GM18520 (cell line): ENCODE measurements around the gene DNAH12.
"Not testable (repeated sequence)": the region's sequence is repeated elsewhere in the genome, so short reads cannot be mapped to it uniquely, and the experiment has no call there.

Experiments used
- ATAC-seq: cut with Tn5 transposase; IDR thresholded peaks from one replicate; pipeline ENCODE4 v1.9.1; 2021; ENCODE audit not compliant: unreplicated experiment

Gene DNAH12

DNA sequence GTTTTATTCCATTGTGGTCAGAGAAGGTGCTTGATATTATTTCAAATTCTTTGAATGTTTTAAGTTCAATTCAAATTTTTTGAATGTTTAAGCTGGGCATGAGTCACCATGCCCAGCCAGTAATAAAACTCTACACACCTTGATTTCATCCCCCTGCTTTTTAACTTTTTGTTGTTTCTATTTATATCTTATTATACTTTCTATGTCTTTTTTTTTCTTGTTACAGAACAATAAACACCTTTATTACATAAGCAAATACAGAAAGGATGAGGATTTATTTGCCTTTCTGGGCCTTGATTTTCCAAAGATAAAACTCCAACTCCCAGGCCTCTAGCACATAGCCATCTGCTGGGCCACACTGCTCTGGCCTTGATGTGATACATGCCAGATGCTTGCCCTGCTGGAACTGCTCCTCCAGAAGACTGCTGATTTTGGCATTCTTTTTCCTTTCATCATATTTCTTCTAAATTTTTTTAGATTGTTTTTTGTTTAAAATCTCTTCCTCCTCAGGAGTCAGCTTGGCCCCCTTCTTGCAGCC is 14.0 kb downstream of the DNAH12 start:
- no peak for ATAC-seq

DNA sequence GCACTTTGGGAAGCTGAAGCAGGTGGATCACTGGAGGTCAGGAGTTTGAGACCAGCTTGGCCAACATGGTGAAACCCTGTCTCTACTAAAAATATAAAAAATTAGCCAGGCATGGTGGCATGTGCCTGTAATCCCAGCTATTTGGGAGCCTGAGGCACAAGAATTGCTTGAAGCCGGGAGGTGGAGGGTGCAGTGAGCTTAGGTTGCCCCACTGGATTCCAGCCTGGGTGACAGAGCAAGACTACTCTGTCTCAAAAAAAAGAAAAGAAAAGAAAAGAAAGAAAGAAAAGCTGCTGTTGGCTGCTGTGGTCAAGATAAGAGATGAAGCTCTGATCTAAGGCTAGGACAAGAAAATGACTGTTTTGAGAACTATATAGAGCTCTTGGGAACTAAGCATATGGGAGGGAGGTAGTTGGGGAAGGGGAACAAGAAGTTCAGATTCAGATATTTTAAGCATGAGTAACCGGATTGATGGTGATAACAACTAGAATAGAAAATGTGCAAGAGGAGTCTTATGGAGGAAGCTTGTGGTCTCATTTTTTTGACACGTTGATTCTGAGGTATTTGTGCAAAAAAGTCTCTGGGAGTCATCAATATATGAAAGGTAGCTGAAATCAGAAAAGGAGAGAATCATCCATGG is 25.7 kb downstream of the DNAH12 start:
- no peak for ATAC-seq

DNA sequence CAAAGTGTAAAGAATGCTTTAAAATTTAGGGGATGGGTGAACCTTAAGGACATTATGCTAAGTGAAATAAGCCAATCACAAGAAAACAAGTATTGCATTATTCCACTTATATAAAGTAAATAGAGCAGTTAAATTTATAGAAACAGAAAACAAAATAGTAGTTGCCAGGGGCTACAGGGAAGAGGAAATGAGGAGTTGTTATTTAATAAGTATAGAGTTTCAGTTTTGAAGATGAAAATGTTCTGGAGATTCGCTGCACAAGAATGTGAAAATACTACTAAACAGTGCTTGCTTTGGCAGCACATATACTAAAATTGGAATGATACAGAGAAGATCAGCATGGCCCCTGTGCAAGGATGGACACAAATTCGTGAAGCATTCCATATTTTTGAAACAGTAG is 32.0 kb downstream of the DNAH12 start:
- ATAC-seq = no peak

DNA sequence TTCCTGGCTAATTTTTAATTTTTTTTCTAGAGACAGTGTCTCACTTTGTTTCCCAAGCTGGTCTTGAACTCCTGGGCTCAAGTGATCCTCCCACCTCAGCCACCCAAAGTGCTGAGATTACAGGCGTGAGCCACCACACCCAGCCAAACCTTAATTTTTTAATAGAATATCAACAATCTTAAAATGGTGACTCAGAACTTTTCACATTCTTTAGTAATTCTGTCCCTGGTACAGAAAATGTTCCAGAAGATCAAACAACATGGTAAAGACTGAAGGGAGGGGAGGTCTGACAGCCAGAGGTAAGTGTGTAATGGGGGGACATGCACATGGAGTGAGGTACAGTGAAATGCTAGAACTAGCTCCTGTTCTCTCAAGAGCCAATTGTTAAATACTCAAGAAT is 38.2 kb downstream of the DNAH12 start:
- no peak for ATAC-seq

DNA sequence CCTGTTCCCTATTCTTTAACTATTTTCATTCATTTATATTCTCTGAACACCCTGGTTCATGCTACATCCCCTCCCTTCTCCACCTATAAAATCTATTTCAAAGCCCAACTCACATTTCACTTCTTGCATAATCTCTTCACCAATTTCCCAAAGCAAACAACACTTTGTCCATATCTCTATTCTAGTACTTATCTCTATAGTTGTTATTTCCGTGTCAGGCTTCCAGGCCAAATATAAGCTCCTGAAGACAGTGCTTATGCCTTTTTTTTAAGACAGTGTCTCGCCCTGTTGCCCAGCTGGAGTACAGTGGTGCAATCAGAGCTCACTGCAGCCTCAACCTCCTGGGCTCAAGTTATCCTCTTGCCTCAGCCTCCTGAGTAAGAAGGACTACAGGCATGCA is 43.6 kb downstream of the DNAH12 start:
- no peak for ATAC-seq

DNA sequence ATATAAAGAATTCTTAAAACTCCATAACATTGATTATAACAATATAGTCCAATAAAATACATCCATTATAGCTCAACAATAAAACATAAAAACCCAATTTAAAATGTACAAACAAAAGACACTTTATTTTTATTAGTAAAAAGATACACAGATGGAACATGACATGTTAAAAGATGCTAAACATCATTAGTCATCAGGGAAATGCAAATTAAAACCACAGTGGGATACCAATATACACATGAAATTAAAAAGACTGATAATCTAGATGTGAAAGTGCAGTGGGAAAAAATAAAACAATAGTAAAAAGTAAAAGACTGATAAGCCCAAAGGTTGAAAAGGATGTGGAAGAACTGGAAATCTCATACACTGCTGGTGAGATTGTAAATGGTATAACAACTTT is 46.2 kb downstream of the DNAH12 start:
- ATAC-seq = no peak

DNA sequence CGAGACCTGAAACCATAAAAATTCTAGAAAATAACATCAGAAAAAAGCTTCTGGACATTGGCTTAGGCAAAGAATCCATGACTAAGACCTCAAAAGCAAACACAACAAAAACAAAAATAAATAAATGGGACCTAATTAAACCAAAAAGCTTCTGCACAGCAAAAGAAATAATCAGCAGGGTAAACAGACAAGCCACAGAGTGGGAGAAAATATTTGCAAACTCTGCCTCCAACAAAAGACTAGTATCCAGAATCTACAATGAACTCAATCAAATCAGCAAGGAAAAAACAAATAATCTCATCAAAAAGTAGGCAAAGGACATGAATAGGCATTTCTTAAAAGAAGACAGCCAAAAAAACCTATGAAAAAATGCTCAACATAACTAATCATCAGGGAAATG is 59.6 kb downstream of the DNAH12 start:
- ATAC-seq = no peak

DNA sequence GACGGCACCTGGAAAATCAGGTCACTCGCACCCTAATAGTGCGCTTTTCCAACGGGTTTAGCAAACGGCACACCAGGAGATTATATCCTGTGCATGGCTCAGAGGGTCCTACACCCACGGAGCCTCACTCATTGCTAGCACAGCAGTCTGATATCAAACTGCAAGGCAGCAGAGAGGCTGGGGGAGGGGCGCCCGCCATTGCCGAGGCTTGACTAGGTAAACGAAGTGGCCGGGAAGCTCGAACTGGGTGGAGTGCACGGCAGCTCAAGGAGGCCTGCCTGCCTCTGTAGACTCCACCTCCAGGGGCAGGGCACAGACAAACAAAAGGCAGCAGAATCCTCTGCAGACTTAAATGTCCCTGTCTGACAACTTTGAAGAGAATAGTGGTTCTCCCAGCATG is 67.0 kb downstream of the DNAH12 start:
- not testable (repeated sequence) for ATAC-seq

DNA sequence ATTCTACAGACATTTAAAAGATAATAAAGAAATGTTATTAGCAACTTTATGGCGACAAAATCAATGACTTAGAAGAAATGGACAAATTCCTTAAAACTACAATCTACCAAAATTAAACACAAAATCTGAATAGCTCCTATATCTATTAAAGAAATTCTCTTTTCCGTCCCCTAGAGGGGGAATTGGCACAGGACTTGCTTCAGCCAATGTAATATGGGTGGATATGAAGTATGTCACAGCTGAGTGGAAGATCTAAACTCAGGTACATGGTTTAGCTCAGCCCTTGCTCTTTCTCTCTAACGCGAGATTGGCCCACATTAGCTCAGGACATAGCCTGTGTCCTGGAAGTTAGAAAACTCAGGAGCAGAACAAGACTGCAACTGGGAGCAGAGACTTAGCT is 79.3 kb downstream of the DNAH12 start:
- no peak for ATAC-seq

DNA sequence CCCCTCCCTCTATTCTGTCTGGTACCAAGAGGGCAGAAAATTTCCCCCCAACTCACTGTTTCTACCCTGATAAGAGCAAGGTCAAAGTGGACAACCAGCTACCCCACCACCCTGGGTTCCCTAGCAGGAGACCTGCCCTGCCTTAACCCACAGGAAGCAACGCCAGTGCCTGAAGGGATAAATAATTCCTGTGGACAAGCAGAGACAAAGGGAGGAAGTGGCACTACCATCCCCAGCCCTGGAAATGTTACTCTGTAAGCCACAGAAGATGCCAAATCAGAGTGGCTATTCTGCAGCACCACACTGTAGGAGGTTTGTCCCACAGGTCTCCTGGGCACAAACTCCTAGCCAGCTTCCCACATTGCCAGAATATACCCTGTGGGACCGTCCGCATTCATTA is 80.1 kb downstream of the DNAH12 start:
- no peak for ATAC-seq

DNA sequence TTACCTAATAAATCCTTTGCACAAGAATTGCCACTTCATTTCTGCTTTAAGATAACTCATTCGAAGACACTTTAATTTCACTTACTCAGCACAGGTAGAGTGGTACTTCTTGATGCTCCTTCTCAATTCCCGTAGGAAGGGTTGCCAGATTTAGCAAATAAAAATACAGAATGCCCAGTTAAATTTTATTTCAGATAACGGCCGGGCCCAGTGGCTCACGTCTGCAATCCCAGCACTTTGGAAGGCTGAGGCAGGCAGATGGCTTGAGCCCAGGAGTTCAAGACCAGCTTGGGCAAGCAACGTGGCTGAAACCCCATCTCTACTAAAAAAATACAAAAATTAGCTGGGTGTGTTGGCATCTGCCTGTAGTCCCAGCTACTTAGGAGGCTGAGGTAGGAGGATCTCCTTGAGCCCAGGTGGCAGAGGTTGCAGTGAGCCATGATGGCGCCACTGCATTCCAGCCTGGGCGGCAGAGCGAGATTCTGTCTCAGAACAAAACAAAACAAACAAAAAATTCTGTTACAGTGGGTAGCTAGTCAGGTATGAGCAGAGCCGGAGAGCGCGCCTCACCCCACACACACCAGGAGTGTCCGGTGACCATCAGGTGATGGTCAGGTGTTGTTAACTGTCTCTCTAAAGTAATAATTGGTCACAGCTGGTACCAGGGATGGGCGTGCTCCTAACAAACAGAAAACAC is 92.8 kb downstream of the DNAH12 start:
- no peak for ATAC-seq

DNA sequence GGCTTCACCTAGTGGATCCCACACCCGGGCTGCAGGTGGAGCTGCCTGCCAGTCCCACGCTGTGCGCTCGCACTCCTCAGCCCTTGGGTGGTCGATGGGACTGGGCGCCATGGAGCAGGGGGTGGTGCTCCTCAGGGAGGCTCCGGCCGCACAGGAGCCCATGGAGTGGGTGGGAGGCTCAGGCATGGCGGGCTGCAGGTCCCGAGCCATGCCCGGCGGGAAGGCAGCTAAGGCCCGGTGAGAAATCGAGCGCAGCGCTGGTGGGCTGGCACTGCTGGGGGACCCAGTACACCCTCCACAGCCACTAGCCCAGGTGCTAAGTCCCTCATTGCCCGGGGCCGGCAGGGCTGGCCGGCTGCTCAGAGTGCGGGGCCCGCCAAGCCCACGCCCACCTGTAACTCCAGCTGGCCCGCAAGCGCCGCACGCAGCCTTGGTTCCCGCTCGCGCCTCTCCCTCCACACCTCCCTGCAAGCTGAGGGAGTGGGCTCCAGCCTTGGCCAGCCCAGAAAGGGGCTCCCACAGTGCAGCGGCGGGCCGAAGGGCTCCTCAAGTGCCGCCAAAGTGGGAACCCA is 94.8 kb downstream of the DNAH12 start:
- ATAC-seq = not testable (repeated sequence)

DNA sequence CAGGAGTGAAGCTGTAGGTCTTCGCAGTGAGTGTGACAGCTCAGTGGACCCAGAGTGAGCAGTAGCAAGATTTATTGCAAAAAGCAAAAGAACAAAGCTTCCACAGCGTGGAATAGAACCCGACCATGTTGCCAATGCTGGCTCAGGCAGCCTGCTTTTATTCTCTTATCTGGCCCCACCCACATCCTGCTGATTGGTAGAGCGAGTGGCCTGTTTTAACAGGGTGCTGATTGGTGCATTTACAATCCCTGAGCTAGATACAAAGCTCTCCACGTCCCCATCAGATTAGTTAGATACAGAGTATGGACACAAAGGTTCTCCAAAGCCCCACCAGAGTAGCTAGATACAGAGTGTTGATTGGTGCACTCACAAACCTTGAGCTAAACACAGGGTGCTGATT is 95.7 kb downstream of the DNAH12 start:
- ATAC-seq = not testable (repeated sequence)

DNA sequence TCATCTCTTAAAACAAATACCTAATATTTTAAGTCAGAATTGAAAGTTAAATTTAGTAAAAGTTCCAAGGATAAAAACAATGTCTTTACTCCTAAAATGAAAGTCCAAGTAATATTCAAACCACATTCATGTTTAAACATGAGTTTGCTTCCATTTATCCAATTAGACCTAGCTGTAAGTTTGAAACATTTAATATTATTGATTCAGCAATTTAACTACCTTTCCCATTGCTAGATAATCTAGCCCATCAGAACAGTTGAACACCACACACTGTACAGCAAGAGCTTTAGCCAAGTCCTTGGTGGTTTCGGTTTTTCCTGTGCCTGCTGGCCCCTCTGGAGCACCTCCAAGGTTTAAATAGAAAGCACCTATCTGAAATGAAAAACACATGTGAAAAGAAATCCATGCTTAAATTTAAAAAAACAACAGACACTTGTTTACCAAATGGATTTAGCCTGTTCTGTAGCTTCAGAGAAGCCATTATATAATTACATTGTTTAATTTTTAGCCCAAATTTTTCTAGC is 97.8 kb downstream of the DNAH12 start:
- no peak for ATAC-seq

DNA sequence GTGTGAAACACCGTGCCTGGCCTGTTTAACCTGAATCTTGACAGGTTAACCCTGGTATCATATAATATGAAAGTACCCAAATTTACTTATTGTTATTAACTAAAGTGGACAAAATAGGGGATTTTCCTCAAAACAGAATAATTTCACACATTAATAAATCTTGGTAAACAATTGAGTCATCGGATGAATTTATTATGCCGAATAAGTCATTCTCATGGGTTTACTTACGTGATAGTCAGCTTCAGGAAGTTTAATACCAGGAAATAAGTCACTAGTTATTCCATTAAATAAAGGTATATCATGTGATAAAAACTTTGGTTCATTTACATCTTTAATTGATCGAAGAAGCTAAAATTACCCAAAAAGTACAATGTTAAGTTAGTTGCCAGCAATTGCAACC is 99.7 kb downstream of the DNAH12 start:
- ATAC-seq = no peak

DNA sequence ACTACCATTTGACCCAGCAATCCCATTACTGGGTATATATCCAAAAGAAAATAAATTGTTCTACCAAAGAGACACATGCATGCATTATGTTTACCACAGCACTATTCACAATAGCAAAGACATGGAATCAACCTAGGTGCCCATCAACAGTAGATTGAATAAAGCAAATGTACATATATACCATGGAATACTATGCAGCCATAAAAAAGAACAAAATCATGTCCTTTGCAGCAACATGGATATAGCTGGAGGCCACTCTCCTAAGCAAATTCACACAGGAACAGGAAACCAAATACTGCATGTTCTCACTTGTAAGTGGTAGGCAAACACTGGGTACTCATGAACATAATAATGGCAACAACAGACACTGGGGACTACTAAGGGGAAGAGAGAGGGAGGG is 104.0 kb downstream of the DNAH12 start:
- ATAC-seq = not testable (repeated sequence)

DNA sequence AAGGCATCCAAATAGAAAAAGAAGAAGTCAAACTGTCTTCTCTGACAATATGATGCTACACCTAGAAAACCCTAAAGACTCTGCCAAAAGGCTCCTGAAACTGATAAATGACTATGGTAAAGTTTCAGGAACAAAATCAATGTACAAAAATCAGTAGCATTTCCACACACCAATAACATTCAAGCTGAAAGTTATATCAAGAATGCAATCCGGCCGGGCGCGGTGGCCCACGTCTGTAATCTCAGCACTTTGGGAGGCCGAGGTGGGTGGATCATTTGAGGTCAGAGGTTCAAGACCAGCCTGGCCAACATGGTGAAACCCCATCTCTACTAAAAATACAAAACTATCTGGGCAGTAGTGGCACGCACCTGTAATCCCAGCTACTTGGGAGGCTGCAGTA is 105.7 kb downstream of the DNAH12 start:
- not testable (repeated sequence) for ATAC-seq

DNA sequence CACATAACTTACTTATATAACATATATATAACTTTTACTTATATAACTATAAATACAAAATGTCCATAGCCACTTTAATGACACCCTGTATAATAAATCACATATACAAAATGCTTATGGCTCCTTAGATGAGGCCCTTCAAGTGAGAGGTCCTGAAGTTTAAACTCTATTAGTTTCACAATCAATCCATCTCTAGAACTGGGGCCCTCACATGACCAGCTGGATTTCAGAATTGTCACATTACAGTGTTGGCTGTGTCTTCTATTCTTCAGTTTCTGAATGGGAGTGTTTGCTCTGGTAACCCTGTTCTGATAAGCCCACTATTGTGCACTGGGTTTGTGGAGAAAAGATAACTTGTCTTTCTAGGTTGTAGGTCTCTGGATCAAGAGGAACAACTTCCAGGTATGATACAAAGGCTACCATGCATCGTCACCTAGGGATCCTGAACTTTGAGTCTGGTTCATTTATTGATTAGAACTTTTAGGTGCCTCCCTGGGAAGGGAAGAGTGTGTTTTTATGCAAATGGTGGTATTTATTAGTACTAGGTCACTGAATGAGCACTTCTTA is 107.9 kb downstream of the DNAH12 start:
- no peak for ATAC-seq

DNA sequence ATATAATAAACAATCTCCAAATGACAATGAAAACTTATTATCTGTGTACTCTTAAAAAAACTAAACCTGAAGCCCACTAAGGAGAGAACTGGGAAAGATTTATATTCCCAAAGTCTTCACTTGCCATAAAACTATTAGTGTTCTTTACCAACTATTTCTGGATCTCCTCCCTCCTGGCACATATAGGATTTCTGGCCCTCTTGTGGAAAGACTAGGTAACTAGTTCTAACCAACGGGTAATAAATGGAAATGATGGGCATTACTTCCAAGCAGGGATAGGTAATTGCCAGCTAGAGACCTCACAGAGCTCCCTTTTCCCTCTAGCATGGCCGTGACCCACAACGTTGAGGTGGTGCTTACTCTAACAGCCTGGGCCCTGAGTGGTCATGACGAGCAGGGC is 110.1 kb downstream of the DNAH12 start:
- no peak for ATAC-seq

DNA sequence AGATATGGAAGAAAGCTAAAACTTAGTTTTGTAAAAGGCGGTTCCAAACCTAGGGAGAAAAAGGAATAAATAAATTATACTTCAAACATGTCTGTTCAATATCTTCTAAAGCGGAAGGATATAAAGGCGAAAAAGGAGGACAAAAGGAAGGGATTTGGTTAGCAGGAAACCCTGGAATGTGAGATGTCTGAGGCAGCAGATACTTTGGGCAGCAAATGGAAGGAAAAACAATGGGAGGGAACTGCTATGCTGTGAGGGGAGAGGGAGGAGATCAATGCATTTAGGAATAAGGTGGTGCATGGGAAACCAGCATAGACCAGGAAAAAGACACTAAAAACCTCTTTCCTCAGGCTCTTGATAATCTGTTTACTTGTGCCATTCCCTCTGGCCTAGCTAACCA is 120.8 kb downstream of the DNAH12 start:
- no peak for ATAC-seq

DNA sequence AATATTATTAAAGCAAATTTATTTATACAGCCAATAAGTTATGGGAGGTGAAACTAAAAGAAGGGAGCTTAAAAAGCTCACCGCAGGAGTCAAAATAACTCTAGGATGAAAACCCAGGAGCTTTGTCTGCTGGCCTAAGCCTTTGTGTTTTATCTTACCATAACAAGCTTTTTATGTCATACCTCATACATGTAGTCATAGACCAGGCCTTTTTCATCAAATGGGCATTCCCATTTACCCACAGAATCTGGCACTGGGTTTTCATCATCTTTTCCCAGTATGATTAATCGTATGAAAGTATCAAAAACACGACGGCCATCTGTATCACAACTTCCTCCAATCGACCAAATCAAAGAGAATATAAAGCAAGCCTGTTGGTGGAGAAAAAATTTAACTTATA is 122.8 kb downstream of the DNAH12 start:
- no peak for ATAC-seq

DNA sequence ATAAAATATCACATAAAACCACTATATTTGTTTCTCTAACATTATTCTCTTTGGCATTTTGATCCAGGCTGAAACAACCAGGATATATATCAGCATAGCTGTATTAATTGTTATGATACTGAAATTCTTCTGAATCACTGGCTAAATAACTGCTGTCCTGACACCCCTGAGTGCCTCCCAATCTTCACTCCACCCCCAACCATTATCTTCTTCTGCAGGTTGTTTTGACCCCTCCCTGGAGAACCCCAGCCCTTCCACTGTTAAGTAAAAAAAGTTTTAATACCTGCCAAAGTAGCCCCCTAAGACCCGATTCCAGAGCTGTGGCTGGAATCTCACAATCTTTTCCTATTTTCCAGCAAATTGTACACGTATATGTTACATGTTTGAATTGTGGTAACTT is 124.1 kb downstream of the DNAH12 start:
- no peak for ATAC-seq
